Measurements from ENCODE around the gene RNF212. TPM values are rescaled to one million over a fixed set of nuclear protein-coding genes. Genes with fewer than 3 reads are reported as not detected.

RNF212 gene
- total and polyA plus RNA-seq, 9 of the 15 experiments (the other 6 are each of a cell fraction or from before 2014, with no cell fraction given): 0.04 TPM; not detected in 8

GRCh38 chr4:1041147-1041935, 72.0 kb downstream of the RNF212 start (continued):
- TF ChIP-seq E2F6 (IDR thresholded peaks at IDR 0.05; ENCODE audit: borderline replicate concordance in 1 of 2, extremely low read depth in 1 of 2, insufficient read depth in 1 of 2, insufficient read length in 1 of 2, low read depth in 1 of 2, low read length in 1 of 2, poor library complexity in 1 of 2, severe bottlenecking in 1 of 2): peak in 1 of 2 experiments; percentile 45
- no peak for TF ChIP-seq CBX2 (IDR thresholded peaks at IDR 0.05; ENCODE audit: insufficient read depth, low read length, poor library complexity, severe bottlenecking)
- TF ChIP-seq POLR2G (IDR thresholded peaks at IDR 0.05; ENCODE audit: low read depth, low read length): no peak
- TF ChIP-seq NEUROD1 (IDR thresholded peaks at IDR 0.05; ENCODE audit: borderline replicate concordance, low read depth, low read length, partially characterized antibody): no peak
- TF ChIP-seq ZNF644 (tag; IDR thresholded peaks at IDR 0.05; ENCODE audit: low read depth): no peak
- no peak for TF ChIP-seq SMARCC2 (IDR thresholded peaks at IDR 0.05; ENCODE audit: low read depth)
- TF ChIP-seq SAFB (IDR thresholded peaks at IDR 0.05; ENCODE audit: borderline replicate concordance, low read depth, low read length): no peak
- no peak for TF ChIP-seq MCM2 (IDR thresholded peaks at IDR 0.05; ENCODE audit: low read depth)
- no peak for TF ChIP-seq ZNF354B (CRISPR knock-in tag; IDR thresholded peaks at IDR 0.05)
- no peak for TF ChIP-seq HSF4 (CRISPR knock-in tag; IDR thresholded peaks at IDR 0.05; ENCODE audit: borderline replicate concordance)
- TF ChIP-seq KLF1 (tag; IDR thresholded peaks at IDR 0.05): peak; percentile 98
- no peak for TF ChIP-seq ZNF184 (CRISPR knock-in tag; IDR thresholded peaks at IDR 0.05)
- TF ChIP-seq ARID4B (CRISPR knock-in tag; IDR thresholded peaks at IDR 0.05): no peak
- TF ChIP-seq PHTF2 (CRISPR knock-in tag; IDR thresholded peaks at IDR 0.05): no peak

All from K562 (cell line).